DOHH2 (cell line): ENCODE measurements around the gene ECPAS.

Source experiments
- CTCF ChIP-seq: fragments of 200-600 bp; sonication (generic); IDR thresholded peaks from one replicate; pipeline ENCODE4 v1.5.1; 2014; ENCODE audit warnings: antibody characterized with exemption, mild to moderate bottlenecking, low read depth, low read length; ENCODE audit not compliant: poor library complexity, severe bottlenecking
- EZH2phosphoT487 ChIP-seq: fragments of 200-600 bp; sonication (generic); IDR thresholded peaks from 2 replicates; pipeline ENCODE4 v1.6.1; 2017; ENCODE audit warnings: borderline replicate concordance, mild to moderate bottlenecking, antibody characterized with exemption, low read length, moderate library complexity, mixed read lengths

DNA sequence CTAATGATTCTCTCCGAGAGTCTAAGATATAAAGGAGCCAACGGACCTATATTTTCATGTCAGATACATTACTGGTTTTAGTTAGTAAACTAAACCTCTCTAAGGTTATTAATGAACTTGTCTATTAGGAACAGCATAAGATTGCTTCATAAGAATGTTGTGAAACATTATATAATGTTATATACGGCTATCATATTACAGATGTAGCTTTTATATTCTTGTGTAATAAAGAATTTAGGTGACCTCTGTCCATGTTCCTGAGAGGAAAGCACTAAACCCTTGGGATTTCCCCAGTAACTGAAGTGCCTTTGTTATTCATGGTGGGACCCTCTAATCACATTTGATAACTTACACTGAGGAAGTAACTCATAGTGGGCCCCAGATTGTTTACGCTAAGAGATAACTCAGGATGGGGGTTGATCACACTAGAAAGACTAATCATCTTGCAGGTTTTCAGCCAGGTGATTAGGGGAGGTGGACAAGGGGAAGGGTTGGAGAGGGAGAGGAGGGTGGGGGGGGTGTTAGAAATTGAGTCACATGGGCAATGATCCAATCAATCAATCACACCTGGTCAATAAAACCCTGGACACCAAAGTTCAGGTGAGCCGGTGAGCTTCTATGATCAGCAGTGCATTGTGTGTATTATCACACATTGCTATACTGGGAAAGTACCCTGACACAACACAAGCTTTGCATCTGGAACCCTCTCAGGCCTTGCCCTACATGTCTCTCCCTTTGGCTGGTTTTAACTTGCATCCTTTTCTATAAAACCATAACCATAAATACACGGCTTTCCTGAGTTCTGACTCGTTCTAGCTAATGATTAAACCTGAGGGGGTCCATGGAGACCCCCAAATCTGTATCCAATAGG is 25.8 kb downstream of the ECPAS start:
- TF ChIP-seq CTCF (no peak), EZH2phosphoT487 (no peak)
